Parathyroid adenoma (tissue), 2 donors: Measurements from ENCODE around the gene TIMP2.

Experiments
- H2AFZ ChIP-seq: fragments of 300-600 bp; sonication (generic); one replicate; pipeline ENCODE4 v1.7.0; 2017; ENCODE audit warnings: antibody characterized with exemption, mild to moderate bottlenecking
- H3K27ac ChIP-seq: fragments of 300-600 bp; sonication (generic); one replicate; pipeline ENCODE4 v1.7.0; 2017
- H3K27me3 ChIP-seq: fragments of 300-600 bp; sonication (generic); one replicate; pipeline ENCODE4 v1.7.0; 2017; ENCODE audit warnings: low read length; ENCODE audit not compliant: control insufficient read depth, insufficient read depth
- H3K36me3 ChIP-seq: fragments of 300-600 bp; sonication (generic); one replicate; pipeline ENCODE4 v1.7.0; 2017; ENCODE audit warnings: low read length; ENCODE audit not compliant: control insufficient read depth, insufficient read depth
- H3K4me1 ChIP-seq: fragments of 300-600 bp; sonication (generic); one replicate; pipeline ENCODE4 v1.7.0; 2017; ENCODE audit warnings: control low read depth
- H3K4me2 ChIP-seq: fragments of 300-600 bp; sonication (generic); one replicate; pipeline ENCODE4 v1.7.0; 2017; ENCODE audit warnings: low read length
- H3K4me3 ChIP-seq: fragments of 300-600 bp; sonication (generic); one replicate; pipeline ENCODE4 v1.7.0; 2017; ENCODE audit warnings: low read depth, low read length
- H3K79me2 ChIP-seq: fragments of 300-600 bp; sonication (generic); one replicate; pipeline ENCODE4 v1.7.0; 2017; ENCODE audit warnings: control low read depth
- H3K9ac ChIP-seq: fragments of 300-600 bp; sonication (generic); one replicate; pipeline ENCODE4 v1.7.0; 2017; ENCODE audit warnings: mild to moderate bottlenecking
- H3K9me3 ChIP-seq: fragments of 300-600 bp; sonication (generic); one replicate; pipeline ENCODE4 v1.7.0; 2017; ENCODE audit warnings: low read length; ENCODE audit not compliant: control insufficient read depth
- TF ChIP-seq, protein P1 (sequence below): fragments of 300-600 bp; sonication (generic); IDR thresholded peaks from one replicate; pipeline ENCODE4 v1.7.0; 2017; ENCODE audit warnings: antibody characterized with exemption, mild to moderate bottlenecking
- donor health status: primary hyperparathyroidism.

Gene TIMP2

DNA sequence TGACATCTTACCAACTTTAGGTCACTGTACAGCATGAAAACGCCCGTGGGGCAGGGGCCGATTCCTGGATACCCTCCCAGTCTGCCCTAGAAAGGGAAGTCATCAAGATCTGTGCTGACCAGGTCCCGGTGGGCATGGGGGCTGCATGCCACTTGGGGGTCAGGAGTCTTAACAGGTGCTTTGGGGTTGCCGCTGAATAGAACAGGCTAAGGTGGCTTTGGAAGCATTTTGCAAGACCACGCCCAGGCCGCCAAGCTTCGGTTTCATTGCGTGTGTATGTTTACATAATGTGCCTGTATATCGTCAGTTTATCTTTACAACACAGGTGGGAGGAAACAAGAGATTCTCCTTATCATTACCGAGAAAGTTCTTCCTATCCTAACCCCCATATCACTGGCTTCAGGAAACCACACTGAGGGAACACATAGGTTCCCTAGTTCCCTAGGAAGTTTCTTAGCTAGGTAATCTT, 71.2 kb downstream of the TIMP2 start:
- Histone ChIP-seq H2AFZ (no peak overlapping the region), H3K9me3 (no peaks in the 10 kb centered on the region), H3K27me3 (no peaks in the 10 kb centered on the region), H3K79me2 (no peaks in the 10 kb centered on the region), H3K4me2 (no peak overlapping the region), H3K4me3 (no peak overlapping the region), H3K4me1 (no peaks in the 10 kb centered on the region), H3K36me3 (no peaks in the 10 kb centered on the region), H3K27ac (no peak overlapping the region), H3K9ac (no peak overlapping the region)
- TF ChIP-seq, protein P1, sequence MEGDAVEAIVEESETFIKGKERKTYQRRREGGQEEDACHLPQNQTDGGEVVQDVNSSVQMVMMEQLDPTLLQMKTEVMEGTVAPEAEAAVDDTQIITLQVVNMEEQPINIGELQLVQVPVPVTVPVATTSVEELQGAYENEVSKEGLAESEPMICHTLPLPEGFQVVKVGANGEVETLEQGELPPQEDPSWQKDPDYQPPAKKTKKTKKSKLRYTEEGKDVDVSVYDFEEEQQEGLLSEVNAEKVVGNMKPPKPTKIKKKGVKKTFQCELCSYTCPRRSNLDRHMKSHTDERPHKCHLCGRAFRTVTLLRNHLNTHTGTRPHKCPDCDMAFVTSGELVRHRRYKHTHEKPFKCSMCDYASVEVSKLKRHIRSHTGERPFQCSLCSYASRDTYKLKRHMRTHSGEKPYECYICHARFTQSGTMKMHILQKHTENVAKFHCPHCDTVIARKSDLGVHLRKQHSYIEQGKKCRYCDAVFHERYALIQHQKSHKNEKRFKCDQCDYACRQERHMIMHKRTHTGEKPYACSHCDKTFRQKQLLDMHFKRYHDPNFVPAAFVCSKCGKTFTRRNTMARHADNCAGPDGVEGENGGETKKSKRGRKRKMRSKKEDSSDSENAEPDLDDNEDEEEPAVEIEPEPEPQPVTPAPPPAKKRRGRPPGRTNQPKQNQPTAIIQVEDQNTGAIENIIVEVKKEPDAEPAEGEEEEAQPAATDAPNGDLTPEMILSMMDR = no peak

GRCh38 chr17:78852709-78853121, 72.5 kb downstream of the TIMP2 start:
- no peaks in the 10 kb centered on the region for H3K79me2 ChIP-seq
- H3K27ac ChIP-seq = no peak overlapping the region
- H3K9me3 ChIP-seq = no peaks in the 10 kb centered on the region
- H3K4me3 ChIP-seq = no peak overlapping the region
- H3K4me2 ChIP-seq = no peak overlapping the region
- TF ChIP-seq, protein P1 = no peak
- no peaks in the 10 kb centered on the region for H3K4me1 ChIP-seq
- no peak overlapping the region for H2AFZ ChIP-seq
- no peak overlapping the region for H3K9ac ChIP-seq
- H3K36me3 ChIP-seq = no peaks in the 10 kb centered on the region
- no peaks in the 10 kb centered on the region for H3K27me3 ChIP-seq

DNA sequence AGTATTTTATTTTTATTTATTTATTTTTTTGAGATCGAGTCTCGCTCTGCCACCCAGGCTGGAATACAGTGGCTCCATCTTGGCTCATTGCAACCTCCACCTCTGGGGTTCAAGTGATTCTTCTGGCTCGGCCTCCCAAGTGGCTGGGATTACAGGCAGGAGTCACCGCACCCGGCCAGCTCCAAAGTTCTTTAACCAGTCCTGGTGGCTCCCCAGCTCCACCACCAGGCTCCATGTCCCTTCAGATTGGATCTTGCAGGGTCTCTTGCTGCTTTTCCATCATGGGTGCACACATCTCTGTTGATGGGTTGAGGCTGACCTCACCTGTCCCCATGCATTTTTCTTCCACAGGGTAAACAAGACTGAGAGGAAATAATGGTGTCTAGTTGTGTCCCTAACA, 76.2 kb downstream of the TIMP2 start:
- H2AFZ ChIP-seq = no peak overlapping the region
- H3K4me3 ChIP-seq = no peak overlapping the region
- no peaks in the 10 kb centered on the region for H3K4me1 ChIP-seq
- no peak overlapping the region for H3K4me2 ChIP-seq
- no peak overlapping the region for H3K9ac ChIP-seq
- H3K27ac ChIP-seq = no peak overlapping the region
- TF ChIP-seq, protein P1 = no peak
- H3K79me2 ChIP-seq = no peaks in the 10 kb centered on the region
- H3K36me3 ChIP-seq = no peaks in the 10 kb centered on the region
- H3K9me3 ChIP-seq = no peaks in the 10 kb centered on the region
- no peaks in the 10 kb centered on the region for H3K27me3 ChIP-seq

DNA sequence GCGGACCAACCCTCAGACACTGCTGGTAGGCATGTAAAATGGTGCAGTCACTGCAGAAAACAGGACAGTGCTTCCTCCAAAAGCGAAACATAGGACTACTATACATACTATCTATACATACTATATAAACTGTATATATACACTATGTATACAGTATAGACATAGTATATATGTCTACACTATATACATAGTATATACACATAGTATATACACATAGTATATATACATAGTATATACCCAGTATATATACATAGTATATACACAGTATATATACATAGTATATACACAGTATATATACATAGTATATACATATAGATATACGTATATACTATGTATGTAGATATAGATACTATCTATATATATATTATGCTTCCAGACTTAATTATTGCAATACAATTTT, 78.1 kb downstream of the TIMP2 start:
- Histone ChIP-seq H3K79me2 (no peaks in the 10 kb centered on the region), H3K27me3 (no peaks in the 10 kb centered on the region), H3K9ac (no peak overlapping the region), H3K4me3 (no peak overlapping the region), H3K36me3 (no peaks in the 10 kb centered on the region), H3K27ac (no peak overlapping the region), H2AFZ (no peak overlapping the region), H3K4me1 (no peaks in the 10 kb centered on the region), H3K4me2 (no peak overlapping the region), H3K9me3 (no peaks in the 10 kb centered on the region)
- TF ChIP-seq, protein P1 = no peak

- H3K27me3 ChIP-seq = no peaks in the 10 kb centered on the region
- peaks cover 1% of the 10 kb centered on the region for H3K4me1 ChIP-seq
- H3K79me2 ChIP-seq = peaks cover 5% of the 10 kb centered on the region
- no peak overlapping the region for H3K27ac ChIP-seq
- H3K4me3 ChIP-seq = no peak overlapping the region
- H3K4me2 ChIP-seq = no peak overlapping the region
- no peaks in the 10 kb centered on the region for H3K9me3 ChIP-seq
- TF ChIP-seq, protein P1 = no peak
- H3K9ac ChIP-seq = no peak overlapping the region
- no peaks in the 10 kb centered on the region for H3K36me3 ChIP-seq
- no peak overlapping the region for H2AFZ ChIP-seq
Measured at GRCh38 chr17:78844301-78845005, 80.7 kb downstream of the TIMP2 start.
